AG09309 (cell line): Measurements from ENCODE around the gene TBL1X.

Experiments used
- DNase-seq: peaks from one replicate; pipeline ENCODE4 v3.0.0-alpha.2; 2010; ENCODE audit warnings: low read depth
- H3K4me3 ChIP-seq: 2 replicates; pipeline ENCODE4 v1.5.1; 2011; ENCODE audit warnings: mild to moderate bottlenecking, low read depth, low read length, moderate library complexity; ENCODE audit not compliant: control insufficient read depth
- TF ChIP-seq, protein P1 (sequence below): IDR thresholded peaks from 2 replicates; pipeline ENCODE4 v1.5.1; 2011; ENCODE audit warnings: mild to moderate bottlenecking, low read depth, low read length, inconsistent platforms; ENCODE audit not compliant: insufficient read depth, control insufficient read depth; ENCODE audit errors: missing control alignments

The TBL1X gene

DNA sequence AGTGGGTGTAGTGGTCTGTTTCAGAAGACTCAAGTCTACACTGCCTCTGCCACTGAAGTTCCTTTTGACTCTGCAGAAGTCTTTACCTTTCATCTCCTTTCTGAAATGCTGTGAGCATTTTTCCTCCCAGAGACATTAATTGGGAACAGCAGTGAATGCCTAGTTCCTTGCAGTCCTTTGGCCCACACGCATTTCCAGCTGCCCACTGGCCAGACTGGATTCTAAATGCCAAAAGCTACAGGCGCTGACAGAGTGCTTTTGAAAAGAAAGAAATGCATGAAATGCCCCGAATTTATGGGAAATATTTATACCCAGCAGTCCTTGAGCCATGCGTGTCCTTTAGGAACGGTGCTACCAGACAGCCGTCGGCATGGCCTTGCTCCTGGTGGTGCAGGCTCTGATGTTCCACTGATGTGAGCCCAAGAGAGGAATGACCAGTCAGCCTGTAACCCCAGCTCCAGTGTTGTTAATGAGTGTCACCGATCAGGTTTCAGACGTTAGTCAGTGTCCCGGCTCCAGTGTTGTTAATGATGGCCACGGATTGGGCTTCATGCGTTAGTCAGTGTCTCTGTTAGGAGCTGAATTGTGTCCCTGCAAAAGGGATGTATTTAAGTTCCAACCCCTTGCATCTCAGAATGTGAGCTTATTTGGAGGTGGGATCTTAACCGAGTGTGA is 132.6 kb downstream of the TBL1X start:
- TF ChIP-seq, protein P1, sequence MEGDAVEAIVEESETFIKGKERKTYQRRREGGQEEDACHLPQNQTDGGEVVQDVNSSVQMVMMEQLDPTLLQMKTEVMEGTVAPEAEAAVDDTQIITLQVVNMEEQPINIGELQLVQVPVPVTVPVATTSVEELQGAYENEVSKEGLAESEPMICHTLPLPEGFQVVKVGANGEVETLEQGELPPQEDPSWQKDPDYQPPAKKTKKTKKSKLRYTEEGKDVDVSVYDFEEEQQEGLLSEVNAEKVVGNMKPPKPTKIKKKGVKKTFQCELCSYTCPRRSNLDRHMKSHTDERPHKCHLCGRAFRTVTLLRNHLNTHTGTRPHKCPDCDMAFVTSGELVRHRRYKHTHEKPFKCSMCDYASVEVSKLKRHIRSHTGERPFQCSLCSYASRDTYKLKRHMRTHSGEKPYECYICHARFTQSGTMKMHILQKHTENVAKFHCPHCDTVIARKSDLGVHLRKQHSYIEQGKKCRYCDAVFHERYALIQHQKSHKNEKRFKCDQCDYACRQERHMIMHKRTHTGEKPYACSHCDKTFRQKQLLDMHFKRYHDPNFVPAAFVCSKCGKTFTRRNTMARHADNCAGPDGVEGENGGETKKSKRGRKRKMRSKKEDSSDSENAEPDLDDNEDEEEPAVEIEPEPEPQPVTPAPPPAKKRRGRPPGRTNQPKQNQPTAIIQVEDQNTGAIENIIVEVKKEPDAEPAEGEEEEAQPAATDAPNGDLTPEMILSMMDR: no peak

DNA sequence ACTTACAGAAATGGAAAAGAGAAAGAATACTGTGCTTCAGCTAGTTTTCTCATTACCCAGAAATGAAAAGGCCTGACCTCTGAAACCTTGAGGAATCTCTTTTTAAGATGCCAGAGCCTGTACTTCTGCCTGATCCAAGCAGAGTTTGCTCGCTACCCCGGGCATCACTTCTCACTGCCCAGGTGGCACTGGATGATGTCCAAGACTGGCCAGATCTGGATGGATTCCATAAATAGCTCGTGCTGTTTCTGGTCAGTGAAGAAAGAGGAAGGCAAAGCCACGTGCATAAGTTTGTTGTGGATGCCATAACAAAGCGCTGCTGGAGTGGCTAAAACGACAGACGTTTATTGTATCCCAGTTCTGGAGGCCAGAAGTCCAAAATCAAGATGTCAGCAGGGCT is 133.5 kb downstream of the TBL1X start:
- no peak overlapping the region for H3K4me3 ChIP-seq
- no peak for DNase-seq
- TF ChIP-seq, protein P1: no peak

More for the DNA sequence above, 132.6 kb downstream of the TBL1X start:
- H3K4me3 ChIP-seq: no peak overlapping the region
- no peak for DNase-seq

DNA sequence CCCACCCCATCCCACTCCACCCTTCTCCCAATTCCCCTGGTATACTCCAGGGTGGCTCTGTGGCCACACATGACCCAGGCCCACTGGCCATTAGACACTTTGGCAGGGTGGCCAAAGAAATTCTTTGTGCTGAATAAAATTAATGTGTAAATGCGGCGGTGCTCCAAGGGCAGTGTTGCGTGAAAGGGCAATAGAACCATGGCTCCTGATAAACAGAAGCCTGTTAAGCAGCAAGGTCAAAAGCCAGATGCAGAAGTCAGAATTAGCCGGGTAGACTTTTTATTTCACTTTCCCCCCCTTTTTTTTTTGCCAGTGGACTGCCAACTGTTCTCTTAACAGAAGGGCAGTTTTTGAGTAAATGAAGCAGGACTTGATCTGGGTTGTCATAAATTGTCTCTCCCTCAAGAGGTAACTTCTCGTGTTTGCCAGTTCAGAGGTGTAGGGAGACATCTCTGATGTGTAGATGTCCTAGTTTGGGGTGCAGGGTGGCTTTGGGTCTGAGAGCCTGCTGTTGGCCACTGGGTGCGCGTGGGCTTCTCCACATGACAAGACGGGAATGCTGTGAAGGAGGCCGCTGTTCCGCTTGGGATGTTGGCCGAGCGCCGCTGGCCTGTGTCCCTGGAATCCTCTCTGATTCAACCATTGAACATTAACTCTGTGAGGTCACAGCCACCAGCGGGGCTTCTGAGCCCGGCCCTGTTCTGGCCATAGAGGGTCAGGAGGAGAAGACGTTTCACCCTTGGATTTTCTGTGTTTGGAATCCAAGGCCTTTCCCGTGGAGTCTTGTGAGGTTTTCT is 139.5 kb downstream of the TBL1X start:
- TF ChIP-seq, protein P1: no peak
- H3K4me3 ChIP-seq: no peak overlapping the region
- no peak for DNase-seq

DNA sequence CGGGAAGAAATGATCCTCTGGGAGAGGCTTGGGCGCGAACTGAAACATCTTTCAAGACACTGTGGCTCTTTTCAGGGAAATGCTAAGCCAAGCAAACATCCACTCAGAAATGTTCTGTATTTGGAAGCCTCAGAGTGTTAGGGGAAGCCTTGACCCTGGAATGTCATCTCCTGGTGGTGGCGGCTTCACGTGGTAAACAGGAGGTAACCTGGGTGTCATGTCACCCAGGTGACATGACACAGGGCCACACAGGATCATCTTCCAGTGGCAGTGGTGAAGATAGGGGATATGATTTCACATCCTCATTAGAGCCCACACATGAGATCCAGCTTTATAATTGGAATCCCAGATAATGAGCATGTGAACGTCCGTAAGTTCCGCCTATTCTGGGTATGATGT is 140.0 kb downstream of the TBL1X start:
- DNase-seq: no peak
- TF ChIP-seq, protein P1: no peak
- no peak overlapping the region for H3K4me3 ChIP-seq

DNA sequence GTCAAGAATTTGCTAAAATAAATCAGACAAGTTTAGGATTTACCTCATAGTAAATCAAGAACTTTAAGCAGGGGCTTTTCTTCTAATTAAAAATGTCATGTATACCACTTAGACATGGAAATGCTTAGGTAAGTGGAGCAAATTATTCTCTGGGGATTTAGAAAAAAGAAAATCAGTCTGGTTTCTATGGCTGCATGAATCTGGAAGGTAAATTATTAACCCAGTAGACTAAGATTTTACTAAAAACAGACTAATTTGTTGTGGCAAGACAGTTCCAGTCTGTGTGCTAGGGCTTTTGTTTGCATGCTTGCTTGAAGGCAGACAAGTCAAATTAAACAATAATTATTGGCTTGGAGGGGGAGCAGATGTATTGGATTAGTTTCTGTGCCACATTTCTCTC is 140.6 kb downstream of the TBL1X start:
- TF ChIP-seq, protein P1: no peak
- H3K4me3 ChIP-seq: no peak overlapping the region
- no peak for DNase-seq

DNA sequence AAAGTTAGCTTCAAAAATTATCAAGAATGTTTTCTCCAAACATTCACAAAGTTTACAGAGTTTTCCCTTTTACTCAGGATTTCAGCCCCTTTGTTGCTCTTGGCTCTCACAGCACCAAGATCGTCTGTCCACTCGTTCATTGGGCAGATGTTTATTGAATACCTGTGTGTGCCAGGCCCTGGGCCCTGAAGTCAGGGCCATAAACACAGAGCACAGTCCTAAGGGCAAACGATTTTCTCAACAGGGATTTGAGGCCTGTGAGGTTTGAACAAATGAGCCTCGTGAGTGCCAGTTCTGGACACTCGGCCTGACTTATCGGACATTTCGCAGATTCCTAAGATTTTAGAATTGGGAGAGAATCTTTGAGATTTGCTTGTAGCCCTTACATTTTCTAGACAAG is 142.1 kb downstream of the TBL1X start:
- DNase-seq: no peak
- no peak overlapping the region for H3K4me3 ChIP-seq
- TF ChIP-seq, protein P1: no peak

DNA sequence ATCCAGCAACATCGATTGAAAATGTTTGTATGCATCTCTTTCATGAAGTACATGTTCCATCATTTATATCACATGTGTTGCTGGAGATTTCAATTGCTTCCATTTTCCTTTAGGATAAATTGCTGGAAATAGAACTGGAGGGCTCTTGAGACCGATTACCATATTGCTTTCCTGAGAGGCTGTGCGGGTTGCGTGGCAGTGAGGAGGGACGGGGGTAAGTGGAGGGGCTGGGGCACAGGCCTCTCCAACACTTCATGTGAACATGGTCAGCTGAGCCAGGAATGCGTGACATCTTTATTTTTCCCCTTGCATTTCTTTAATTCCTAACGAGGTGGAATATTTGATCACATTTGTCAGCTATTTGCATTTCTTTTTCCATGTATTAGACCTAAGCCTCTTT is 144.6 kb downstream of the TBL1X start:
- no peak for DNase-seq
- H3K4me3 ChIP-seq: no peak overlapping the region
- TF ChIP-seq, protein P1: no peak
